Osteoblast (primary cell): ENCODE results near the gene CABLES1. TPM values are rescaled to one million over a fixed set of nuclear protein-coding genes. Genes with fewer than 3 reads are reported as not detected.

ENCODE experiments used
- DNase-seq: peaks from one replicate; pipeline ENCODE4 v3.0.0; 2011; ENCODE audit warnings: low spot score, mixed read lengths; ENCODE audit not compliant: insufficient read length; ENCODE audit errors: missing footprints
- H2AFZ ChIP-seq: 2 replicates; pipeline ENCODE4 v1.6.0; 2011; ENCODE audit warnings: mild to moderate bottlenecking, low read length
- H3K27ac ChIP-seq: 2 replicates; pipeline ENCODE4 v1.5.1; 2011; ENCODE audit warnings: mild to moderate bottlenecking, low read depth, low read length, moderate library complexity
- H3K27me3 ChIP-seq: 2 replicates; pipeline ENCODE4 v1.6.0; 2012; ENCODE audit warnings: mild to moderate bottlenecking, control low read depth, inconsistent platforms, low read length, moderate library complexity; ENCODE audit not compliant: insufficient read depth
- H3K36me3 ChIP-seq: 2 replicates; pipeline ENCODE4 v1.5.1; 2011; ENCODE audit warnings: mild to moderate bottlenecking, low read length, control low read depth, moderate library complexity; ENCODE audit not compliant: insufficient read depth
- H3K4me1 ChIP-seq: 2 replicates; pipeline ENCODE4 v1.5.1; 2011; ENCODE audit warnings: mild to moderate bottlenecking, low read length, control low read depth, moderate library complexity; ENCODE audit not compliant: insufficient read depth
- H3K4me2 ChIP-seq: 2 replicates; pipeline ENCODE4 v1.6.0; 2011; ENCODE audit warnings: mild to moderate bottlenecking, low read length; ENCODE audit not compliant: insufficient read depth
- H3K4me3 ChIP-seq: fragments of 200-600 bp; sonication (generic); 3 replicates; pipeline ENCODE4 v1.5.1; 2012; ENCODE audit warnings: mild to moderate bottlenecking, low read length, inconsistent platforms; ENCODE audit not compliant: insufficient read depth
- H3K79me2 ChIP-seq: 2 replicates; pipeline ENCODE4 v1.6.0; 2012; ENCODE audit warnings: mild to moderate bottlenecking, low read length, control low read depth, inconsistent platforms; ENCODE audit not compliant: insufficient read depth
- H3K9me3 ChIP-seq: 2 replicates; pipeline ENCODE4 v1.5.1; 2011; ENCODE audit warnings: low read depth, low read length, control low read depth
- H4K20me1 ChIP-seq: 2 replicates; pipeline ENCODE4 v1.6.0; 2012; ENCODE audit warnings: mild to moderate bottlenecking, low read length, control low read depth; ENCODE audit not compliant: insufficient read depth
- CTCF ChIP-seq: IDR thresholded peaks from 2 replicates; pipeline ENCODE4 v1.5.1; 2011; ENCODE audit warnings: mild to moderate bottlenecking, low read depth, low read length, moderate library complexity; ENCODE audit errors: extremely low read depth
- total RNA-seq: library from RNA; depleted of rRNA; stranded (reverse); fragments of >200 nt; gene quantifications from 2 replicates; pipeline ENCODE4 v1.2.3, GENCODE V29; 2012

The CABLES1 gene
- total RNA-seq, 1 donor = 13.0 TPM

- H3K27ac ChIP-seq = no peak overlapping the region
- DNase-seq = no peak
- no peak overlapping the region for H3K4me3 ChIP-seq
- no peaks in the 10 kb centered on the region for H3K27me3 ChIP-seq
- no peak overlapping the region for H3K4me2 ChIP-seq
- no peak for TF ChIP-seq CTCF
- H3K9me3 ChIP-seq = no peaks in the 10 kb centered on the region
- peaks cover 37% of the 10 kb centered on the region for H4K20me1 ChIP-seq
- H2AFZ ChIP-seq = no peak overlapping the region
- H3K36me3 ChIP-seq = no peaks in the 10 kb centered on the region
- peaks cover 27% of the 10 kb centered on the region for H3K4me1 ChIP-seq
- H3K79me2 ChIP-seq = peaks cover 84% of the 10 kb centered on the region
Measured at GRCh38 chr18:23142251-23142929, 7.1 kb downstream of the CABLES1 start.

- H3K4me2 ChIP-seq = peak overlapping the region; percentile 13
- H3K4me3 ChIP-seq = no peak overlapping the region
- H3K36me3 ChIP-seq = no peaks in the 10 kb centered on the region
- peaks cover 21% of the 10 kb centered on the region for H3K4me1 ChIP-seq
- peak overlapping the region; percentile 79 for H2AFZ ChIP-seq
- peaks cover 81% of the 10 kb centered on the region for H3K79me2 ChIP-seq
- H4K20me1 ChIP-seq = peaks cover 31% of the 10 kb centered on the region
- peak overlapping the region; percentile 19 for H3K27ac ChIP-seq
- no peaks in the 10 kb centered on the region for H3K27me3 ChIP-seq
- H3K9me3 ChIP-seq = no peaks in the 10 kb centered on the region
- peak; percentile 69 for DNase-seq
- no peak for TF ChIP-seq CTCF
Measured at GRCh38 chr18:23143016-23143814, 7.9 kb downstream of the CABLES1 start.

- H3K36me3 ChIP-seq = no peaks in the 10 kb centered on the region
- H3K4me3 ChIP-seq = no peak overlapping the region
- no peaks in the 10 kb centered on the region for H3K27me3 ChIP-seq
- peak overlapping the region; percentile 13 for H3K4me2 ChIP-seq
- H2AFZ ChIP-seq = peak overlapping the region; percentile 79
- H4K20me1 ChIP-seq = peaks cover 28% of the 10 kb centered on the region
- H3K79me2 ChIP-seq = peaks cover 81% of the 10 kb centered on the region
- H3K4me1 ChIP-seq = peaks cover 19% of the 10 kb centered on the region
- peak; percentile 78 for DNase-seq
- no peaks in the 10 kb centered on the region for H3K9me3 ChIP-seq
- peak overlapping the region; percentile 19 for H3K27ac ChIP-seq
- no peak for TF ChIP-seq CTCF
Measured at GRCh38 chr18:23143815-23144261, 8.6 kb downstream of the CABLES1 start.

- Histone ChIP-seq H3K4me3 (no peak overlapping the region), H3K9me3 (no peaks in the 10 kb centered on the region), H4K20me1 (peaks cover 25% of the 10 kb centered on the region), H3K27ac (no peak overlapping the region), H3K4me1 (peaks cover 19% of the 10 kb centered on the region), H2AFZ (no peak overlapping the region), H3K27me3 (no peaks in the 10 kb centered on the region), H3K79me2 (peaks cover 79% of the 10 kb centered on the region), H3K36me3 (no peaks in the 10 kb centered on the region), H3K4me2 (no peak overlapping the region)
- no peak for TF ChIP-seq CTCF
- DNase-seq = no peak
Measured at GRCh38 chr18:23144640-23145039, 9.4 kb downstream of the CABLES1 start.
